GM21515 (cell line): ENCODE measurements around the gene BMI1.
A peak's percentile ranks its signal among the peaks of the same experiment; 100 is the strongest.

ENCODE experiments used
- ATAC-seq: cut with Tn5 transposase; IDR thresholded peaks from one replicate; pipeline ENCODE4 v1.9.1; 2021; ENCODE audit not compliant: unreplicated experiment

BMI1 gene

DNA sequence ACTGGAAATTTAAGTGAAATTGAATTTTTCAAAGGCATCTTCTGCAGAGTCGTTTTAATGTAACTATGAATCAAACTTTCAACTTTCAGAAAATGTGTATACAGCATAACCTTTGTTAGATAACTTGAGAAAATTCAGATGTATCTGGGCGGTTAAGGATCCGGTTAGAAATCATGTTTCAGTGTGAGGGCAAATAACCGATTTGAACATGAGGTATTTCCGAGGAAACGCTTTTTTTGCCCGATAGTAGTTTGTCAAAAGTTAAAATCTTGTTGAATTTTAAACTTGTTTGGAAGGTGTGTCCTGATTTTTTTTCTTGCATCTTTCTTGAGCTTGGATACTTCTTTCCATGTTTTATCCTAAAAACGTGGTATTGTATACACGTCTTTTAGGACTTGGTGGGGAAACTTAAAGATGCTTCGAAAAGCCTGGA lies 1.3 kb upstream of the BMI1 start:
- ATAC-seq = no peak

- ATAC-seq = no peak
Measured at GRCh38 chr10:22319980-22320558, 830 bp upstream of the BMI1 start.

- no peak for ATAC-seq
Measured at GRCh38 chr10:22321156-22321923, 441 bp downstream of the BMI1 start.

DNA sequence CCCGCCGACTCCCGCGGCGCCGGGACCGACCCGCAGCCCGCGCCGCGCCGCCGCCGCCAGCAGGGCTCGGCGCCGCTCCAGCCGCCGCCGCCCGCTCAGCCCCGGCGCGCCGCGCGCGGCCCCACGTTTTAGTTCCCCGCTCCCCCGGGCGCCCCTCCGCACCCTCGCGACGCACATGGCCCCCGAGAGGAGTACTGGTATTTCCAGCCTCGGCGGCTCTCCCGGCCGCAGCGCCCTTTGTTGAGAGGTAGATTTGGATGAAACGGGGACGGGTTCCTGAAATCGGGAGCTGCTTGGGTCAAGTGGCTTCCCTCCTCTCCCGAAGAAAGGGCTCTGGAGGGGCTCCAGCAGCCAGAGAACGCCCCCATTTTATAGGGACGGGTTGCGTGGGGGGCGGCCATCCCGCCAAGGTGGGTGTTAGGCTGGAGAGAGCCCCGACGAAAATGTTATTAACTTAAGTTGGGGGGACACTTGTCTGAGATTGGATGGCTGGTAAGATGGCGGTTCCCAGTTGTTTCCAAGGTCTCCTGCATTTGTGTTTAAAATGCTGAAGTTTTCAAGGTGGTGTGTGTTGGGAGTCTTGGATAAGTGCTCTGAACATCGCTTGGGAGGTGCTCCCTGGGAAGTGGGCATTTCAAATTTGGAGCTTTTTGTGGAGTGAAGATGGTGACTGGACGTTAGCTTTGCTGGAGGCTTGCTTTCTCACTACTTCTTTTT lies 1.2 kb downstream of the BMI1 start:
- ATAC-seq = no peak

- no peak for ATAC-seq
Measured at GRCh38 chr10:22322641-22323160, 1.8 kb downstream of the BMI1 start.

- no peak for ATAC-seq
Measured at GRCh38 chr10:22323538-22324305, 2.8 kb downstream of the BMI1 start.

GRCh38 chr10:22324413-22324812 lies 3.5 kb downstream of the BMI1 start:
- ATAC-seq = no peak

- ATAC-seq = no peak
Measured at GRCh38 chr10:22324893-22325271, 4.0 kb downstream of the BMI1 start.

GRCh38 chr10:22325272-22326144 lies 4.6 kb downstream of the BMI1 start:
- ATAC-seq = peak; percentile 41

- no peak for ATAC-seq
Measured at GRCh38 chr10:22326145-22326702, 5.3 kb downstream of the BMI1 start.

DNA sequence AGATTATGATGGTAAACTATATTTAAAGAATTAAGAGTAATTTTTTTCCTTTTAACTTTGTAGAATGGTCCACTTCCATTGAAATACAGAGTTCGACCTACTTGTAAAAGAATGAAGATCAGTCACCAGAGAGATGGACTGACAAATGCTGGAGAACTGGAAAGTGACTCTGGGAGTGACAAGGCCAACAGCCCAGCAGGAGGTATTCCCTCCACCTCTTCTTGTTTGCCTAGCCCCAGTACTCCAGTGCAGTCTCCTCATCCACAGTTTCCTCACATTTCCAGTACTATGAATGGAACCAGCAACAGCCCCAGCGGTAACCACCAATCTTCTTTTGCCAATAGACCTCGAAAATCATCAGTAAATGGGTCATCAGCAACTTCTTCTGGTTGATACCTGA lies 8.3 kb downstream of the BMI1 start:
- ATAC-seq = no peak

DNA sequence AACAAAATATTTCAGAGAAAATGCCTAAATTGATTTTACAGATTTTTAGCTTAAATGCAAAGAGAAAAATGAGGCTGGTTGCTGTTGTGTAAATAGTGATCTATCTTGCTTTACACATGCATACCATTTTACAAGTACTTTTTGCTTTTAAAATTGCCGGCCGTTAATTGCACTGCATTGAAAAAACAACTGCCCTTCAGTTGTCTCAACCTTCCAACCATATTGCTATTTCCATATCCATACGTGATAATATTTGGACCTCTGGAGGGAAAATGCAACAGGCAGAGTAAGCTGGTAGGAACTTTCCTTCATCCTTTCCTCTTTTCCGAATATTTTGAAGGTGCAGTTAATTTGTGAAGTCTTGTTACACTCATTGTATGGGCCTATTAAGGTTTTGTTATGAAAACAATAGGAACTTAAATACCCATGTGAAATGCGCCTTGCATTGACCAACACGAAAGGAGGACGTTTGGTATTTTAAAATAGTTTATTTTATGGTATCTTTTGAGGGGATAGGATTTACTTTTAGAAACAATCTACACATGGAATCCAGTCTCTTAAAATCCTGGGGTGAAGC lies 11.3 kb downstream of the BMI1 start:
- no peak for ATAC-seq

- no peak for ATAC-seq
Measured at GRCh38 chr10:22333167-22333974, 12.5 kb downstream of the BMI1 start.

GRCh38 chr10:22333975-22334282 lies 13.0 kb downstream of the BMI1 start:
- no peak for ATAC-seq

DNA sequence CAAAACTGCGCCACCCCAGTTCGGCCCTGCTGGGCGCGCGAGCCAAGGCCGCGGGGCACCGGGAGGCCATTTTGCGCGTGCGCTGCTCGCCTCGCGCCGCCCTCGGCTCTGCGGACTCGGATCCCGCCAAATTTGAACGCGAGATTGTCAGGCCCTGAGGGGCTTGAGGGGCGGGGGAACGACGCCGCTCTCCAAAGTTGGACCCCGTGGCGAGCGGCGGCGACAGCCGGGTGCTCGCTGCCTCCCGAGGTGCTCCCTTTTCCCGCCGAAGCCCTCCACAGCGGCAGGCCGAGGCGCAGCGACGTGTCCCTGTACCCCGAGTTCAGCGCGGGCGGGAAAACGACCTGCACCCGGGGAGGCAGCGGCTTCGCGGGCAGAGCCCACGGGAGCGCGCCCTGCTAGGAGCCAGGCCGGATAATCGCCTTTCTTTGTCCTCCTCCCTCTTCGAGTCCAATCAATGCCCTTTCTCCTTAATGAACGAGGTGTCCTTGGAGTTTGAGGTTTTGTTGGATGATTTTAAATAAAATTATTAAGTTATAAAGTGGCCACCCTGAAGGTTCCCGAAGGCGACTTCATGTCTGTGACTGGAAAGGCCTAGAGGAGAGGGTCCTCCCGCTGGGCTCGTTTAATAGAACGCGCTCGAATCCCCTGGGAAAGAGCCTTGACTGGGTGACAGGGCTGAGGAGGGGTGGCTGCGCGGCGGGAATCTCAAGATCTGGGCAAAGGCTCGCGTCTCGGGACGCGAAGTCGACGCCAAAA lies 13.7 kb downstream of the BMI1 start:
- ATAC-seq = no peak

DNA sequence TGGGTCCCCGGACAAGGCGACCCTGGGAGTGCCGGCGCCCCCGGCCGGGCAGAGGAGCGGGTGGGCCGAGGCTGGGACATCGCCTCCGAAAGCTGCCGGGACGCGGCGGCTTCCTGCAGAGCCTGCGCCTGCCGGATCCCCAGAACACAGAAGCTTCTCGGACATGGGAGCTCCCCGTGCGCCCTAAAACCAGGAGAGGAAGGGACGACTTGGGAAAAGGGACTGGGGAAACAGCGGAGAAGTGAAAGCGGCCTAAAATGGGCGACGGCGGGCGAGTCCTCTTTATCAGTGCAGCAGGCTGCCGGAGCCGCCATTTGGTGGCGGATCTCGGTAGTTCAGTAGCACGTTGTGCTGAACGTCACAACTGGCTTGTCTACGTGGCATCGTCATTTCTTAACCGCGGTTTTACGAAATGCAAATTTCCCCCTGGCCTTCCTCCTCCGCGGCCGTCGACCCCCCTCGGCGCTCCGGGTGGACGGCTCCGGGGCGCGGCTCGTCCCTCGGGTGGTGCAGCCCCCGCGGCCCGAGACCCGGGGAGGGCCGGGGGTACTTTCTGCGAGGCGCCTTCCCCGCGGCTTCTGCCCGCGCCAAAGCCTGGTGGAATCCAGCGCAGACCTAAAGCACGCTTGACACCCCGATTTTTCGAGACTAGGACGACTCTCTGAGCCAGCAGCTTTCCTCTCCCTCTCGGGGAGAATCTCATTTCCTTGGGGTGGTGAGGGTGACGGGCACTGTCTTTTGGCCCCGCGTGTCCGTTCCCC lies 14.5 kb downstream of the BMI1 start:
- ATAC-seq = peak; percentile 51

DNA sequence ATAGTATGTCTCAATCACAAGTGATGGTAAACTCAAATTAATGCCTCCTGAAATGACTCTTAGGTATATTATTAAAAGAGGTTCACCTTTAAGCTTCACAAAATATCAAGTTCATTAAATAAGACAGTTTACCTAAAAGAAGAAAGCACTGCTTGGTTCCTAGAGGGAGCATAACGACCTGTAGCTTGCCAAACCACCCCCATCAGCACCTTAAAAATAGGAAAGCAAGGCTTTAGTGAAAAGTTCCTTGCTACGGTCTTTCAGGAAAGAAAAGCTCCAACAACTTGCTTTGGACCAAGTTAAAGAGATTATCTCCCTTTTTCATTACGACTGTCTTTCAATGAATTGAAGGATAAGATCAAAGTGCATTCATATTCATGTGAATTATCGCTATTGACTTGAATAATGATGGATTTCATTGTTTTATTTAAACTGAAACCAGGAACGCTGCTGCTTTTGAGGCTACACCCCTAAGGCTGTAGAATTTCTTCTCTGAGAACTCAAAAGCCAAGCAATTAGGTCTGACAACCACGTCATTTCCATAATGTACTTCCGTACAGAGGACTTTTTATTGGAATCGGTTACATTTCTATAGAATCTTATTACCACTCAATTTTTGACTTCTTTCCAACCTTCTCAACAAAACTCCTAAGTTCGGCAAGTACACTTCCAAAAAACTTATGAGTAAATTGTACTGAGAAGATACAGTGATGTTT lies 17.4 kb downstream of the BMI1 start:
- ATAC-seq = no peak
